Measurements from ENCODE around the gene EFCAB6.

GRCh38 chr22:43772831-43773230 is 39.3 kb downstream of the EFCAB6 start:
- TF ChIP-seq, protein P1, sequence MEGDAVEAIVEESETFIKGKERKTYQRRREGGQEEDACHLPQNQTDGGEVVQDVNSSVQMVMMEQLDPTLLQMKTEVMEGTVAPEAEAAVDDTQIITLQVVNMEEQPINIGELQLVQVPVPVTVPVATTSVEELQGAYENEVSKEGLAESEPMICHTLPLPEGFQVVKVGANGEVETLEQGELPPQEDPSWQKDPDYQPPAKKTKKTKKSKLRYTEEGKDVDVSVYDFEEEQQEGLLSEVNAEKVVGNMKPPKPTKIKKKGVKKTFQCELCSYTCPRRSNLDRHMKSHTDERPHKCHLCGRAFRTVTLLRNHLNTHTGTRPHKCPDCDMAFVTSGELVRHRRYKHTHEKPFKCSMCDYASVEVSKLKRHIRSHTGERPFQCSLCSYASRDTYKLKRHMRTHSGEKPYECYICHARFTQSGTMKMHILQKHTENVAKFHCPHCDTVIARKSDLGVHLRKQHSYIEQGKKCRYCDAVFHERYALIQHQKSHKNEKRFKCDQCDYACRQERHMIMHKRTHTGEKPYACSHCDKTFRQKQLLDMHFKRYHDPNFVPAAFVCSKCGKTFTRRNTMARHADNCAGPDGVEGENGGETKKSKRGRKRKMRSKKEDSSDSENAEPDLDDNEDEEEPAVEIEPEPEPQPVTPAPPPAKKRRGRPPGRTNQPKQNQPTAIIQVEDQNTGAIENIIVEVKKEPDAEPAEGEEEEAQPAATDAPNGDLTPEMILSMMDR (IDR thresholded peaks at IDR 0.05 in 2 of 3, conservative IDR thresholded peaks at IDR 0.05 in 1 of 3; ENCODE audit: control insufficient read depth in 2 of 3, extremely low read depth in 1 of 3, insufficient read depth in 1 of 3, low read depth in 3 of 3, low read length in 3 of 3), result no peak
- TF ChIP-seq FOXM1 (IDR thresholded peaks at IDR 0.05; ENCODE audit: low read depth, low read length) (no peak), SMARCA5 (IDR thresholded peaks at IDR 0.05) (no peak), ATF2 (IDR thresholded peaks at IDR 0.05; ENCODE audit: low read length) (no peak), EZH2 (IDR thresholded peaks at IDR 0.05; ENCODE audit: borderline replicate concordance, control insufficient read depth, low read depth, low read length) (no peak), POLR2AphosphoS5 (IDR thresholded peaks at IDR 0.05; ENCODE audit: low read length) (no peak), MYC (IDR thresholded peaks at IDR 0.05; ENCODE audit: insufficient read depth, insufficient read length, insufficient replicate concordance, low read length, severe bottlenecking) (no peak), SPI1 (IDR thresholded peaks at IDR 0.05; ENCODE audit: borderline replicate concordance, insufficient read depth, low read depth, low read length) (peak; percentile 25; the same call in 1 of the 2 replicates)
- TF ChIP-seq, protein P2, sequence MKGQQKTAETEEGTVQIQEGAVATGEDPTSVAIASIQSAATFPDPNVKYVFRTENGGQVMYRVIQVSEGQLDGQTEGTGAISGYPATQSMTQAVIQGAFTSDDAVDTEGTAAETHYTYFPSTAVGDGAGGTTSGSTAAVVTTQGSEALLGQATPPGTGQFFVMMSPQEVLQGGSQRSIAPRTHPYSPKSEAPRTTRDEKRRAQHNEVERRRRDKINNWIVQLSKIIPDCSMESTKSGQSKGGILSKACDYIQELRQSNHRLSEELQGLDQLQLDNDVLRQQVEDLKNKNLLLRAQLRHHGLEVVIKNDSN (IDR thresholded peaks at IDR 0.05; ENCODE audit: borderline replicate concordance, extremely low read length, insufficient read depth, low read depth, low read length), result no peak

All from GM12878 (cell line).